ENCODE measurements around the gene ADD3. TPM values are rescaled to one million over a fixed set of nuclear protein-coding genes. Genes with fewer than 3 reads are reported as not detected.
A peak's percentile ranks its signal among the peaks of the same experiment; 100 is the strongest.

The ADD3 gene
- total RNA-seq, 4 donors from 2014 or later = 257 to 644 (median 358) TPM

GRCh38 chr10:110016039-110016438 lies 8.3 kb downstream of the ADD3 start:
- Histone ChIP-seq H3K4me3 (replicated peaks in 1 of 3) (no peak overlapping the region), H3K27me3 (no peaks in the 10 kb centered on the region), H3K27ac (peak overlapping the region; percentile 54 to 65 (median 58)), H3K4me1 (peaks cover 36 to 43% of the 10 kb centered on the region in 2 donors), H3K9me3 (no peaks in the 10 kb centered on the region), H3K36me3 (no peaks in the 10 kb centered on the region)
- DNase-seq = peak; percentile 23 to 26
- intact Hi-C loops (cut with DNase I) = no loop called here
- TF ChIP-seq POLR2A (IDR thresholded peaks at IDR 0.05) (no peak), CTCF (IDR thresholded peaks at IDR 0.05) (peak in 3 of 6 experiments; percentile 28 to 47 (median 40))

GRCh38 chr10:110017052-110017451 lies 9.3 kb downstream of the ADD3 start:
- intact Hi-C loops (cut with DNase I) = no loop called here

GRCh38 chr10:110017907-110018306 lies 10.1 kb downstream of the ADD3 start:
- no peak overlapping the region for H3K4me3 ChIP-seq (replicated peaks in 1 of 3)
- WGBS, 2 donors = 89 to 100% methylated on average over 1 of the region's 1 CpG
- no peaks in the 10 kb centered on the region for H3K36me3 ChIP-seq
- H3K27me3 ChIP-seq = no peaks in the 10 kb centered on the region
- H3K4me1 ChIP-seq = peaks cover 23 to 37% of the 10 kb centered on the region in 2 donors
- no peak for DNase-seq
- TF ChIP-seq CTCF (IDR thresholded peaks at IDR 0.05) (no peak), POLR2A (IDR thresholded peaks at IDR 0.05) (no peak)
- H3K27ac ChIP-seq = no peak overlapping the region
- intact Hi-C loops (cut with DNase I) = no loop called here
- H3K9me3 ChIP-seq = no peaks in the 10 kb centered on the region

More at GRCh38 chr10:110017052-110017451, 9.3 kb downstream of the ADD3 start:
- TF ChIP-seq CTCF (IDR thresholded peaks at IDR 0.05) (no peak), POLR2A (IDR thresholded peaks at IDR 0.05) (no peak)
- no peaks in the 10 kb centered on the region for H3K27me3 ChIP-seq
- no peaks in the 10 kb centered on the region for H3K36me3 ChIP-seq
- no peak for DNase-seq
- 82 to 83% methylated on average over 4 of the region's 4 CpGs for WGBS, 2 donors
- peaks cover 27 to 33% of the 10 kb centered on the region in 2 donors for H3K4me1 ChIP-seq
- no peak overlapping the region for H3K4me3 ChIP-seq (replicated peaks in 1 of 3)
- H3K9me3 ChIP-seq = no peaks in the 10 kb centered on the region
- peak overlapping the region; percentile 54 to 65 (median 58) for H3K27ac ChIP-seq

GRCh38 chr10:110020265-110020664 lies 12.5 kb downstream of the ADD3 start:
- WGBS, 2 donors = 90 to 91% methylated on average over 6 of the region's 6 CpGs
- H3K27me3 ChIP-seq = no peaks in the 10 kb centered on the region
- H3K9me3 ChIP-seq = no peaks in the 10 kb centered on the region
- H3K4me3 ChIP-seq (replicated peaks in 1 of 3) = no peak overlapping the region
- intact Hi-C loops (cut with DNase I) = no loop called here
- H3K27ac ChIP-seq = no peak overlapping the region
- TF ChIP-seq POLR2A (IDR thresholded peaks at IDR 0.05) (no peak), CTCF (IDR thresholded peaks at IDR 0.05) (no peak)
- H3K36me3 ChIP-seq = no peaks in the 10 kb centered on the region
- no peak for DNase-seq
- peaks cover 21 to 38% of the 10 kb centered on the region in 2 donors for H3K4me1 ChIP-seq

- intact Hi-C loops (cut with DNase I) = no loop called here
- Histone ChIP-seq H3K4me3 (replicated peaks in 1 of 3) (no peak overlapping the region), H3K27ac (no peak overlapping the region), H3K36me3 (no peaks in the 10 kb centered on the region), H3K4me1 (peaks cover 5 to 27% of the 10 kb centered on the region in 2 donors), H3K27me3 (no peaks in the 10 kb centered on the region), H3K9me3 (no peaks in the 10 kb centered on the region)
- WGBS, 2 donors = 86 to 91% methylated on average over 2 of the region's 2 CpGs
- no peak for TF ChIP-seq POLR2A (IDR thresholded peaks at IDR 0.05)
- no peak for TF ChIP-seq CTCF (IDR thresholded peaks at IDR 0.05)
- no peak for DNase-seq
Measured at GRCh38 chr10:110022716-110023504, 15.1 kb downstream of the ADD3 start.
